NCI-H2227 treated with DMSO at 0.1 percent for 48 hours (cell line): ENCODE results near the gene LRP2BP.
"Not testable (repeated sequence)": the region's sequence is repeated elsewhere in the genome, so short reads cannot be mapped to it uniquely, and the experiment has no call there.

ENCODE experiments used
- DNase-seq: peaks from one replicate; lab custom pipeline; 2025; lab: John Stamatoyannopoulos, UW

The LRP2BP gene

DNA sequence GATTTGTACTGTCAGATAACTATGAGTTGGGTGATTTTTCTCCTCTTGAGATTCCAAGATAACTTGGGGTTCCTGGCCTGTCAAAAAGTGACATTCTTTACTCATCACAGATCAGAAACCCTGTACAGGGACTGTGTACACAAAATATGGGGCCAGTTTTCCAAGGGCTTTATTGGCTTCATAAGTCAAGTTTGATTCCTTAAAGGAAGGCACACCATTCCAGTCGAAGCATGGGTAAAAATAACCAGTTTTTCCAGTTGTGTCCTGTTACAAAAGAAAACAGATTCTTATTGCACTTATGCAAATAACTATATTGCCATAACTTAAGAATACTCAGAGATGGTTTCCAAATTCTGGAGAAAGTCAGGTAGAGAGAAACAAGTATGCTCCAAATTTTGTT is 70.0 kb downstream of the LRP2BP start:
- not testable (repeated sequence) for DNase-seq

DNA sequence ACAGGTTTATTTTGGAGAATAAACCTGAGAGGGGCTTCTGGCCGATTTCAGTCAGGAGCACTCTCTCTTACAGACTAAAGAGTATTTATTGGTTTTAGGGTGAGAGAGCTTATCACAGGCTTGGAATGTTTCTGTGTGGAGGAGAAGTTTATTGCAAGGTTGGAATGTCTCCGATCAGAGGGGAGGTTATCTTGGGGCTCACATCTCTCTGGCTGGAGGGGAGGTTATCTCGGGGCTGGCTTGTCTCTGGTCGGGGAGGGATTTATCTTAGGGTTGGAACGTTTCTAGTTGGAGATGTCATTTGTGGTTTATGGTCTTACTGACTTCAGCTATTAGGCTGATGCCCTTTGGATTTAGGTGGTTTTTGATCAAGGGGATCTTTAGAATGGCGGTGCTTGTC is 71.4 kb downstream of the LRP2BP start:
- DNase-seq: not testable (repeated sequence)

DNA sequence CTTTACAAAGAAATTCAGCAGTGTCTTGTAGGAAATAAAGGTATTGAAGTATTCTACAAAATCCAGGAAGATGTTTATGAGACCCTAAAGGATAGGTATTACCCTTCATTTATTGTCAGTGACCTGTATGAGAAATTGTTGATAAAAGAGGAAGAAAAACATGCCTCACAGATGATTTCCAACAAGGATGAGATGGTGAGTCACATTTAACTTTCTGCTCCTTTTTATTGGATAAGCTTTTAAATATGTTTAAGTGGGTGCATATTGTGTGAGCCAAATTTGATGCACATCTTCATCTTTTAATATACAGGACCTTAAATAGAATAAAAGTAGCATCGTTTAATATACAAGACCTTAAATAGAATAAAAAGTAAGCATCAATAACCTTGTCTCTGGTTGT is 72.1 kb downstream of the LRP2BP start:
- no peak for DNase-seq

DNA sequence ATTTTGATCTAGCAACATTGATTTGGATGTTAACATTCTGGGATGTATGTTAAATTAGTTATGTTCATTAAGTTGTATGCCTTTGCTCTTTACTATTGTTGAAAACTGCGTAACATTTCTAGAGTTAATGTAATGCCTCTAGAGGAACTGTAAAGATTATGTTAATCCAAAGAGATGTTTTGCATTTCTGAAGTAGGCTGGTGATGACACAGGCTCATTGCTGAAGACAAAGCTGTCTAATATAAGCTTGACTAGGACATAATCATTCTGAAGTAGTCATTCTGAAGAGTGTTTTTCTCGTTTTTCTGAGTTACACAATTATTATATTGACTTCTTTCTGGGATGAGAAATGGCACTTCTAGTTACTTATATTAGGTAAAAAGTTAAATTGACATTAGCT is 72.9 kb downstream of the LRP2BP start:
- no peak for DNase-seq

DNA sequence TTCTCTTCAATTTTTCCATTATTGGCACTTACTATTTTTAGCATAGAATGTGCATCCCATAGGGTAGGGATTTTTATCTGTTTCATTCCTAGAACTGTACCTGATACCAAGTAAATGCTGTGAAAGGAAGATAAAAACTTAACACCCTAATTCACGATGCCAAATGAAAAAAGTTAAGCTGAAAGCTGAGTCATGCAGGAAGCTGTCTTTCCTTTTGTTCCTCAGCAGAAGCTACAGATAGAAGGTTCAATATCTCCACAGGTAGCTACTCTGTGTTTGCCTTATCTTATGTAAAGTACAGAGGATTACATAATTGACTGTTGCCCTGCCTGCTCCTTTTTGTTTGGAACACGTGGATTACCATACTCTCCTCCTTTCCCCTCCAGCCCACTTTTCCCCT is 77.0 kb downstream of the LRP2BP start:
- peak; percentile 51 for DNase-seq

DNA sequence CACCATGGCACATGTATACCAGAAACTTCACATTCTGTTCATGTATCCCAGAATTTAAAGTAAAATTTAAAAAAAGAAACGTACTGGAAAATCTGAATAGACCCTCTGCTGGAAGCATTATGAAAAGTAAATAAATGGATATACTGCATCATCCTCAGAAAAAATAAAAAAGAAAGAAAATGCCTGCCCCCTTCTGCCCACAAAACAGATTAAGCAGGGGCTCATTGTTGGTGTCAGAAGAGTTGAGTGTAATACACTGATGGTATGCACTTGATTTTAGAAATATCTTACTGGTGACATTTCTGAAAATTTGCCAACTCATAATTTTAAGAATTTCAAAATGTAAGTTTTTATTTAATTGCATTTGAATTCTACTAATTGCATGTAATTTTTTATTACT is 77.8 kb downstream of the LRP2BP start:
- DNase-seq: no peak

DNA sequence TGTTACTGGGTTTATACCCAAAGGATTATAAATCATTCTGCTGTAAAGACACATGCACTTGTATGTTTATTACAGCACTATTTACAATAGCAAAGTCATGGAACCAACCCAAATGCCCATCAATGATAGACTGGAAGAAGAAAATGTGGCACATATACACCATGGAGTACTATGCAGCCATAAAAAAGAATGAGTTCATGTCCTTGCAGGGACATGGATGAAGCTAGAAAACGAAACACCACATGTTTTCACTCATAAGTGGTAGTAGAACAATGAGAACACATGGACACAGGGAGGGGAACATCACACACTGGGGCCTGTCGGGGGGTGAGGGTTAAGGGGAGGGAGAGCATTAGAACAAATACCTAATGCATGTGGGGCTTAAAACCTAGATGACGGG is 78.3 kb downstream of the LRP2BP start:
- not testable (repeated sequence) for DNase-seq
